Measurements from ENCODE around the gene HES4. TPM values are rescaled to one million over a fixed set of nuclear protein-coding genes. Genes with fewer than 3 reads are reported as not detected.
A peak's percentile ranks its signal among the peaks of the same experiment; 100 is the strongest.

HES4 gene
- polyA plus RNA-seq: 3.0 to 14.7 TPM (median 3.1 TPM) in 3 replicates
- polyA plus RNA-seq (2011; ENCODE audit: low read depth): 9.0 TPM
- polyA plus RNA-seq (2011; cell fraction: cytosol; rRNA removed): 4.3 and 19.7 TPM in 2 replicates
- polyA plus RNA-seq (2011; cell fraction: nucleus; rRNA removed): 35.8 and 69.8 TPM in 2 replicates
- polyA plus RNA-seq (2012; ENCODE audit: low replicate concordance): 4.7 and 19.6 TPM in 2 replicates
- 0.35 to 0.79 TPM (median 0.76 TPM) in 3 replicates for polyA minus RNA-seq
- polyA minus RNA-seq (2011; cell fraction: cytosol; rRNA and poly(A)+ RNA removed): 22.4 TPM
- polyA minus RNA-seq (2011; cell fraction: nucleus; rRNA and poly(A)+ RNA removed): 5.4 and 11.4 TPM in 2 replicates

DNA sequence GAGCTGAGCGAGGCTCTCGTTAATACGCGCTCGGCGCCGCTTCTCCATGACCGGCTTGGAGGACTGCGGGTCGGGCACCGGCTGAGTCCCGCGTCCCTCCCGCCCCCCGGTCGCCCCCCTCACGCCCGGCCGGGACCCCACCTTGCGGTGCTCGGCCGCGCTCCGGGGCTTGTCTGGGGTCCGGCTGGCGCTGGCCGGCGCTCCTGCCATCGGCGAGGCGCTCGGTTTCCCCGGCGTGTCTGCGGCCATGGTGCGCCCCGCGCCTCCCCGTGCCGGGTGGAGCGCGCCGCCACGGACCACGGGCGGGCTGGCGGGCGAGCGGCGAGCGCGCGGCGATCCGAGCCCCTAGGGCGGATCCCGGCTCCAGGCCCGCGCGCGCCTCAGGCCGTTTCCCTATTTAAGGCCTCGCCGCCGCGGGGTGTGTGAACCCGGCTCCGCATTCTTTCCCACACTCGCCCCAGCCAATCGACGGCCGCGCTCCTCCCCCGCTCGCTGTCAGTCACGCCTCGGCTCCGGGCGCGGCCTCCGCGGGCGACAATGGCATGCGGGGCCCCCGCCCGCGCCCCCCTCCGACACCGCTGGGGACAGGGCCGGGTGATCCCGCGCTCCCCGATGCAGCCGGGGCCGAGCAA lies at the start of gene HES4:
HES4 (minus strand) TSS at position 373 of the 632 bp plus-strand sequence; CDS start at position 249, 124 bp downstream.
- TF ChIP-seq, protein P1, sequence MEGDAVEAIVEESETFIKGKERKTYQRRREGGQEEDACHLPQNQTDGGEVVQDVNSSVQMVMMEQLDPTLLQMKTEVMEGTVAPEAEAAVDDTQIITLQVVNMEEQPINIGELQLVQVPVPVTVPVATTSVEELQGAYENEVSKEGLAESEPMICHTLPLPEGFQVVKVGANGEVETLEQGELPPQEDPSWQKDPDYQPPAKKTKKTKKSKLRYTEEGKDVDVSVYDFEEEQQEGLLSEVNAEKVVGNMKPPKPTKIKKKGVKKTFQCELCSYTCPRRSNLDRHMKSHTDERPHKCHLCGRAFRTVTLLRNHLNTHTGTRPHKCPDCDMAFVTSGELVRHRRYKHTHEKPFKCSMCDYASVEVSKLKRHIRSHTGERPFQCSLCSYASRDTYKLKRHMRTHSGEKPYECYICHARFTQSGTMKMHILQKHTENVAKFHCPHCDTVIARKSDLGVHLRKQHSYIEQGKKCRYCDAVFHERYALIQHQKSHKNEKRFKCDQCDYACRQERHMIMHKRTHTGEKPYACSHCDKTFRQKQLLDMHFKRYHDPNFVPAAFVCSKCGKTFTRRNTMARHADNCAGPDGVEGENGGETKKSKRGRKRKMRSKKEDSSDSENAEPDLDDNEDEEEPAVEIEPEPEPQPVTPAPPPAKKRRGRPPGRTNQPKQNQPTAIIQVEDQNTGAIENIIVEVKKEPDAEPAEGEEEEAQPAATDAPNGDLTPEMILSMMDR (optimal IDR thresholded peaks at IDR 0.05 in 1 of 3, IDR thresholded peaks at IDR 0.05 in 1 of 3, conservative IDR thresholded peaks at IDR 0.05 in 1 of 3; ENCODE audit: extremely low read depth in 1 of 3, insufficient read depth in 2 of 3, low read length in 3 of 3): no peak
- no peak for TF ChIP-seq EZH2 (IDR thresholded peaks at IDR 0.05; ENCODE audit: low read length)
- peaks cover 18% of the 10 kb centered on the region for H3K4me1 ChIP-seq (ENCODE audit: control insufficient read depth, extremely low read depth, insufficient read depth, low read length)
- no peak for DNase-seq (ENCODE audit: low read depth, low spot score)
- H3K9ac ChIP-seq (ENCODE audit: control insufficient read depth, extremely low read depth, insufficient read depth, low read length): peak within 1 kb of the TSS; percentile 91
- H3K79me2 ChIP-seq (ENCODE audit: control insufficient read depth, insufficient read depth, low read length): no peaks in the 10 kb centered on the region
- no peak for FAIRE-seq
- H4K20me1 ChIP-seq (ENCODE audit: control insufficient read depth, extremely low read depth, insufficient read depth, low read length): peaks cover 5% of the 10 kb centered on the region
- H3K27me3 ChIP-seq (ENCODE audit: control insufficient read depth, extremely low read depth, insufficient read depth, low read length): peaks cover 30% of the 10 kb centered on the region
- H3K4me3 ChIP-seq (ENCODE audit: control insufficient read depth in 2 of 3, extremely low read depth in 1 of 3, insufficient read depth in 2 of 3, low read depth in 1 of 3, low read length in 3 of 3): peak within 1 kb of the TSS; percentile 64 to 80 (median 66)
- H3K9me3 ChIP-seq (ENCODE audit: control insufficient read depth, low read depth, low read length): no peaks in the 10 kb centered on the region
- peak within 1 kb of the TSS; percentile 86 for H3K27ac ChIP-seq (ENCODE audit: control insufficient read depth, insufficient read depth, low read length)
- dilution Hi-C loops (cut with MboI; ENCODE audit: extremely low pct_ligation_motif_present, low sequenced_read_pairs): no loop called here
- H3K4me2 ChIP-seq (ENCODE audit: control insufficient read depth, extremely low read depth, insufficient read depth, low read depth, low read length): peak within 1 kb of the TSS; percentile 82
- peak within 1 kb of the TSS; percentile 19 for H2AFZ ChIP-seq (ENCODE audit: control insufficient read depth, low read length)
- H3K36me3 ChIP-seq (ENCODE audit: control insufficient read depth in 2 of 2, extremely low read depth in 1 of 2, insufficient read depth in 2 of 2, low read length in 2 of 2): no peaks in the 10 kb centered on the region
- no peaks in the 10 kb centered on the region for H3K9me1 ChIP-seq (ENCODE audit: control insufficient read depth, extremely low read depth, insufficient read depth, low read length)

GRCh38 chr1:1048765-1049164 lies 48.9 kb upstream of the HES4 start:
- Histone ChIP-seq H3K9me1 (ENCODE audit: control insufficient read depth, extremely low read depth, insufficient read depth, low read length) (no peaks in the 10 kb centered on the region), H3K4me3 (ENCODE audit: control insufficient read depth in 2 of 3, extremely low read depth in 1 of 3, insufficient read depth in 2 of 3, low read depth in 1 of 3, low read length in 3 of 3) (no peak overlapping the region), H2AFZ (ENCODE audit: control insufficient read depth, low read length) (no peak overlapping the region), H3K9ac (ENCODE audit: control insufficient read depth, extremely low read depth, insufficient read depth, low read length) (no peak overlapping the region), H3K4me2 (ENCODE audit: control insufficient read depth, extremely low read depth, insufficient read depth, low read depth, low read length) (no peak overlapping the region), H3K36me3 (ENCODE audit: control insufficient read depth in 2 of 2, extremely low read depth in 1 of 2, insufficient read depth in 2 of 2, low read length in 2 of 2) (peaks cover 49% of the 10 kb centered on the region in 2 experiments), H3K27ac (ENCODE audit: control insufficient read depth, insufficient read depth, low read length) (no peak overlapping the region), H3K27me3 (ENCODE audit: control insufficient read depth, extremely low read depth, insufficient read depth, low read length) (no peaks in the 10 kb centered on the region), H3K9me3 (ENCODE audit: control insufficient read depth, low read depth, low read length) (no peaks in the 10 kb centered on the region), H4K20me1 (ENCODE audit: control insufficient read depth, extremely low read depth, insufficient read depth, low read length) (peaks cover 13% of the 10 kb centered on the region), H3K79me2 (ENCODE audit: control insufficient read depth, insufficient read depth, low read length) (peaks cover 9% of the 10 kb centered on the region), H3K4me1 (ENCODE audit: control insufficient read depth, extremely low read depth, insufficient read depth, low read length) (no peaks in the 10 kb centered on the region)
- no peak for TF ChIP-seq EZH2 (IDR thresholded peaks at IDR 0.05; ENCODE audit: low read length)
- TF ChIP-seq, protein P1 (optimal IDR thresholded peaks at IDR 0.05 in 1 of 3, IDR thresholded peaks at IDR 0.05 in 1 of 3, conservative IDR thresholded peaks at IDR 0.05 in 1 of 3; ENCODE audit: extremely low read depth in 1 of 3, insufficient read depth in 2 of 3, low read length in 3 of 3): no peak
- FAIRE-seq (no peak), DNase-seq (ENCODE audit: low read depth, low spot score) (no peak)
- dilution Hi-C loops (cut with MboI; ENCODE audit: extremely low pct_ligation_motif_present, low sequenced_read_pairs): no loop called here
